GM19324 (cell line): ENCODE data around the gene PCNX4.

Experiments
- ATAC-seq: cut with Tn5 transposase; IDR thresholded peaks from one replicate; pipeline ENCODE4 v1.9.1; 2021; ENCODE audit warnings: mild to moderate bottlenecking, moderate library complexity; ENCODE audit not compliant: unreplicated experiment, low FRiP score

PCNX4 gene

DNA sequence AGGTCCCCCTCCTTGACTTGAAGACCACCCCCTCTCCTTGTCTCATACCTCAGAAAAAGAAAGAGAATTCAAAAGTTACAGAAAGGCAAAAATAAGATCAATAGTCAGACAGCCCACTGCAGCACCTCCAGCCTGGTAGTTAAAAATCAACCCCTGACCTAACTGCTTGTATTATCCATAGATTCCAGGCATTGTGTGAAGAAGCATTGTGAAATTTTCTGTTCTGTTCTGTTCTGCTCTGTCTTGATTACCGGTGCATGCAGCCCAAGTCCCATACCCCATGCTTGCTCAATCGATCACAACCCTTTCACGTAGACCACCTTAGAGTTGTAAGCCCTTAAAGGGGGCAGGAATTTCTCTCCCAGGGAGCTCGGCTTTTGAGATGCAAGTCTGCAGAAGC lies 79.2 kb downstream of the PCNX4 start:
- no peak for ATAC-seq

DNA sequence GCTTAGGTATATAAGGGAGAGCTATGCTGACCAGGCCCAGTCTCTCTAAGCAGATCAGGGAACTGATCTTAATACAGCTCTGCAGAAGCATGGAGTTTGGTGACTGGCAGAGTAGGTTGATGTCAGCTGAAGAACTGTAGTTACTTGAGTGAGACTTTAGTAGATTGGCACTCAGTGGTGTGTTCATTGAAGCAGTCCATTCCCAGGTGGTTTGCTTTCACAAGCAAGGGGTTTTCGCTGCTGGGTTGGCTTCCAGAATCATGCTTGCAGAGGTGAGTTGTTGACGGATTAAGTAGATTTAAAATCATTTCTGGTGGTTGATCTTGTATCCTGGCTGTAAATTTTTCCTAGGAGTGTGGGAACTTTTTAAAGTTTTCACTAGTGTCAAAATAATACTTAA lies 80.0 kb downstream of the PCNX4 start:
- no peak for ATAC-seq

DNA sequence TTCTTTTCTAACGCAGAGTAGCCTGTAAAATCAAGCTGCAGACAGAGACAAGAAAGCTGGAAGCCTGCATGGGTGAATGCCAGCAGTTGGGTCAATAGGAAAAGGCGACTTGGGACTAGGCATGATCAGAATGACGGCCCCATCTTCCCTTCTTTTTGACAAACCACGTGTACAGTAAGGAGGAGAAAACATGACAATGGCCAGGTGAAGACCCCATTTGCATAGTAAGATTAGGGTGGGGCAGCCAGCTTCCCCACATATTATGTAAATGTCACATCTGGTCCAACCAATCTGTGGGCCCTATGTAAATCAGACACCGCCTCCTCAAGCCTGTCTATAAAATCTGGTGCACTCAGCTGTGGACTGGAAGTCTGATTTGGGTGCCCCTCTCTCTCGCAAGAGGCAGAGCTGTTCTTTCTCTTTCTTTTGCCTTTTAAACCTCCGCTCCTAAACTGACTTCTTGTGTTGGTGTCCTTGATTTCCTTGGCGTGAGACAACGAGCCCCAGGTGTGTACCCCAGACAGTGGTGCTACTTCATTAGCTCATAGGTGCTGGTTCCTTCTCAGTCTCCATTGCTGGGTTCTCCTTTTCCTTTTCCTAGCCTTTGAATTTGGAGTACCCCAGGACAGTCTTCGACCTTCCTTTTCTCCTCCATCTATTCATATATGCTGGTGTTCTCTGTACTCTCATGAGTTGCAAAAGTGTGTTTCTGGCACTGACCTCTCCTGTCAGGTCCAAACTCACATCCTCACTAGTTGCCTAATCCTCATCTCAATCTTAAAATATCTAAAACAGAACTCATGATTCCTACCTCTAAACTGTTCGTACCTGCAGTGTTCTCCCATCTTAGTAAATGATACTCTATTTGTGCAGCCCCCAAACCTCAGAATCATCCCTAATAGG lies 82.9 kb downstream of the PCNX4 start:
- ATAC-seq: no peak

DNA sequence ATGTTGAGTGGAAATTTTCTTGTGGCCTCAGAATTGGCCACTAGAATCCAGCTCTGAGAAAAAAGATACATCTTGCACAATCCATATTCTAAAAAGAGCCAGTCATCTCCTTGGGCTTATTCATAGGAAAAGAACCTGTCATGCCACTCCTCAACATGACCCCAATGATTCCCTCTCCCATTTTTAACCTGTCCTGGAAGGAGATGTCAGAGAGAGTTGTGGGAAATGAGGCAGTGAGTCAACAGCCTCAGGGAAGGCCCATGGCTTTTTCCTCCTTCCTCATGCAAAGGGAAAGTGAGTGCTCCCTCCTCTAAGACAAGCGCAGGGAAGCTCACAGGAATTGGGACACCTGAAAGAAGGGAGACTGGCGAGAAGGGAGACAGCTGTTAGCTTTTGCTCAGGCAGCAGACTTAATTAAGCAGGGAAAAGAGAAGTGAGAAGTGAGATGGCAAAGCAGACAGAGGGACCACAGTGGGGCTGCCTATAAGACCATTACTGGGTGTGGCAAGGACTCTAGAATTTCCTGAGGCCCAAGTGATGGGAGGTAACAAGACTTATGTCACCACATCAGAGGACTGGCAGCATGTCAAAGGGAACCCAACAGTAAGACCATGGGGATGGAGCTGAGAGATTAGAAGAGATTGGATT lies 83.7 kb downstream of the PCNX4 start:
- ATAC-seq: no peak

DNA sequence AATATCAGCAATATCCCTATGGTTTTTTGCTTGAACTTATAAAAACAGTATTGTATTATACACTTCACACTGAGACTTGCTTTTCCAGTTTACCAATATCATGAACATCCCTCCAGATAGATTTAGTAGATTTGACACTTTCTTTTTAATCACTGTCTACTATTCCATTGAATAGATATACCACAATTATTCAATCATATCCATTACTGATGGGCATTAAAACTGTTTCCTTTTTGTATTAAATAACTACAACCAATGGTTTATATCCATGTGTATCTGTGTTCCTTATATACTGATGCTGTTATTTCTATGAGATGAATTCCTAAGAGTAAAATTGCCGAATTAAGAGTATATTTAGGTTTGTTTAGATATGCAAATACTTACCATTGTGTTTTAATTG lies 86.4 kb downstream of the PCNX4 start:
- no peak for ATAC-seq

DNA sequence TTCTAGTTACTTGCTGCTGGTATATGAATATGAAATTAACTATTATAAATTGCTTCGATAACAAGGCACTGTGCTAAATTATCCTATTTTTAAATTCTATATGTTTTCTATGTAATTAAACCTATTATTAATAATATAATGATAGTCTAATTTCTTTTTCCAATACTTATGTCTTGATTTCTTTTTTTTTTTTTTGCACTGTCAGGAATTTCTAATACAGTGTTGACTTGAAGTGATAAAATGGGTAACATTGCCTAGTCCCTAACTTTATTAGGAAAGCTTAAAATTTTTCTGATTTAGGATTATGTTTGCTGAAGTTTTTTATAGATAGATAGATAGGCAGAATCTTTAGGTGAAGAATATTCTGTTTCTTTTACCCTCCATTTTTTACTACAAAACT lies 87.1 kb downstream of the PCNX4 start:
- no peak for ATAC-seq

DNA sequence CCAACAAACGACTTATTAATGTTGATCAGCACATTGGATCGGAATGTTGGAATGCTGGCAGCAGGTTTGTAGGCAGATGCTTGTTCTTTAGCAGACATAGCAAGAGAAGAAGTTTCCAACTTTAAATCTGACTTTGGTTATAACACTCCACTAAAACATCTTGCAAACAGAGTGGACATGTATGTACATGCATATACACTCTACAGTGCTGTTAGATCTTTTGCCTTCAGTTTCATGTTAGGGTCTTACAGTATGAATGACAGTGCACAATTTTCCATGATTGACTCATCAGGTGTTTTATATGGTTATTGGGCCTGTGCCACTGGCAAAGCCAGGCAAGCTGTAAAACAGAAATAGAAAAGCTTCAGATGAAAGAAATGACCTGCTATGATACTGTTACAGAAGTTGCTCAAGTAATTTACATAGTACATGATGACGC lies 87.7 kb downstream of the PCNX4 start:
- ATAC-seq: no peak

DNA sequence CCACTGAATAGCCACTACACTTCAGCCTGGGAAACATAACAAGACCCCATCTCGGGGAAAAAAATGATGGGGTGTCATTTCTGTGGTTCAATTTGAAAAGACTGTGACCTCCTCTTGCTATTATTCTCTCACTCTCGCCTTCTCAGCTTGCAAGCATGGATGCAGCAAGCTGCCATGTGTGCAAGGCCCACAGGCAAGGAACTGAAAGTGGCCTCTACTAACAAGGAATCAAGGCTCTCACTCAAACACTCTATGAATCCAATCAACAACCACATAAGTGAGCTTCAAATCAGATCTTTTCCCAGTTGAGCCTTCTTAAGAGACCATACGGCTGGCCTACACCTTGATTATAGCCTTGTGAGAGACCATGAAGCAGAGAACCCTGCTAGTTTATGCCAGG lies 91.4 kb downstream of the PCNX4 start:
- peak; percentile 29 for ATAC-seq

DNA sequence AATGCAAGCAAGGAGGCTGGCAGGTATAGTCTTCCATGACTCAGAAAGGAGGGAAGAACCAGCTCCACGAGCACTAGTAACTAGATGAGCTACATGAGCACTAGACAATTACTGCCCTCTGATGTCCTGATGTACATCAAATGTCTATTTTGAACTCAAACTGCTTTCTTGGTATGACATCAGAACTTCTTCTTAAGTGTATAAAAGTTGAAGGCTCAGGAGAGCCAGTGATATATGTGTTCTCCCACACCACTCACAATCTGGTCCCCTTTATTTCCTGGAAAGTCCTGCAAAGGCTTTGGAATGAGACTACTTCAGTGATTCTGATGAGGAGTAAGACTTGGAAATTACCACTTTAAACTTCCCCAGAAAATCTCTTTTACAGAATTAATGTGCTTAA lies 92.0 kb downstream of the PCNX4 start:
- peak; percentile 30 for ATAC-seq

DNA sequence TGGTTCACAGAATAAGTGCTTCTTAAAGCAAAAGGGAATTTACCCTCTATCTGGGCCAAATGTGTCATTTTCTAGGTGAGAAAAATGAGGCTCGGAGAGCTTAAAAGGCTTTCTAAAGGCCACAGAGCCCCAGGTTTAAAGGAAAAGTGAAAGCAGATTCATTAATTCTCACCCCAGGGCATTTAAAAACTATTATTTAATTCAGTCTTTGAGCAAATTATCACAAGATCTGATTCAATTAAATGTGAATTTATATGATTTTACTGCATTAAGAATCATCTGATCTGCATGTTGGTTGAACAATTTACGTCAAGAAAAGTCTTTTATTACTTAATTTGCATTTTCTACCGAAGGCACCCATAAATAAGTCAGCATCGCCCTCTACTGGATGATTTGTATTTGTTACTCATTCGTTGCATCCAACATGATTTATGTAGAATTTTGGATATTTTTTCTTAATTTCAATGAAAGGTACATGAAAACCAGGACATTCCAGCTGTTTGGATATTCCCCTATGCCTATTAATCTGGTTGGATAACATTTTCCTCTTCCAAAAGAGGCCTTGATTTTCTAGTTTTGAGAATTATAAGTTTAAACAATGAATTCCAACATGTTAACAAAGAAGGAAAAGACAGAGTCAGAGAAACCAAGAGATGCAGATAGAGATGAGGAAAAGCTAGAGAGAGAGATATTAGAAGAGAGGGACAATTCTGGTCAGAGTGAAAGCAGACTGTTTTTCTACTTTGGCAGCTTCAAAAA lies 92.6 kb downstream of the PCNX4 start:
- peak; percentile 53 for ATAC-seq

DNA sequence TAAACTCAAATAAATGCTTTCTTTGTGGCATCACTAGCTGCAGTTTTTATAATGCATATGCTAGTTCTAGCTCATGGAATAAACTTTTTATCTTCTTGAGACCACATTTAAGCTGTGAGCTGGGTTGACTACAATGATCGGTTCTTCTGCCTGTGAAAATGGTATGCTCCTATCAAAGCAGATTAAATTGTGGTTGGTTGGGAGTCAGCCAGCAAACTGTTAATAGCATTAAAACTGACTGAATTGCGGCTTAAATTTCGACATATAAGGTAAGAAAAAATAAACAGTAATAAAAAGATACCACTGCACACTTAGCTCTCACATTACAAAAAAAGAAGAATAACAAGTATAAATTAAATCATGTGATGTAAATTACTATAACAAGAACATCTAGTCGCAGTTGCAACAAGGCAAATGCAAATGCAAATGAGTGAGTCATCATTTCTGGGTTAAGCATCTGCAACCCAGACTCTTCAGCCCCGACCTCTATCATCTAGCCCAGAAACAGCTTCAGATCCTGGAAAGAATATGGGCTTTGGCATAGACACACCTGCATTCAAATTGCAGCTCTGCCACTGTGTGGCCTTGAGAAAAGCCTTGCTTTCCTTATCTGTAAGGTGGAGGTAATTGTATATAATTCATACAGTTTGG lies 93.3 kb downstream of the PCNX4 start:
- ATAC-seq: no peak

DNA sequence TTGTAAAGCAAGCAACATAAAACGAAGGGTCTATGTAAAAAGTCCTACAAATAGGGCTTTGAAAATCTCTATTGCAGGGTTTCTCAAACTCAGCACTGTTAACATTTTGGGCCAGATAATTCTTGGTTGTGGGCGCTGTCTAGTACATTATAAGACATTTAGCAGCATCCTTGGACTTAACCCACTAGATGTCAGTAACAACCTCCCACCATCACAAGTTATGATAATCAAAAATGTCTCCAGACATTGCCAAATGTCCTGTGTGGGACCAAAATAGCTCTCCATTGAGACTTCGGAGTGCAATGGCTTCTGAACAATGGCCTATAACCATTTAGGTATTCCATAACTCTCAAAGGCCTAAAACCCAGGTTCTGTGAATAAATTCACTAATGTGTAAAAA lies 96.4 kb downstream of the PCNX4 start:
- no peak for ATAC-seq

DNA sequence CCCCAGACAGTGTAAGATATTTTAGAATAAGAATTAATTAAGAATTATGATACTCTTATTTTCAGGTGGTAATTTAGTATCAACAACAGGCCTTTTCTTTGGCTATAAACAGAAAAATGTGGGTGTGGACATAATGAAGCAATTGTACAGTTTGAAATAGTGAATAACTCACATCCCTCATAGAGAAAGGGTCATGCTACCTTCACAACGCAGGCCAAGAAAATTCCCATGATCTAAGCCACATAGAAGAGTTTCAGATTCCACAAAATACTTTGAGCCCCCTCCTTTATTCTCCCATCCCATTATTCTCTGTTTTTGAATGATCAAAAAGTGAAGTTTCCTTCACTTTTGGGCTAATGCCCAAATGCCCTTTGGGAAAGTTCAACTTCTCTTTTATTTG lies 97.0 kb downstream of the PCNX4 start:
- ATAC-seq: no peak

DNA sequence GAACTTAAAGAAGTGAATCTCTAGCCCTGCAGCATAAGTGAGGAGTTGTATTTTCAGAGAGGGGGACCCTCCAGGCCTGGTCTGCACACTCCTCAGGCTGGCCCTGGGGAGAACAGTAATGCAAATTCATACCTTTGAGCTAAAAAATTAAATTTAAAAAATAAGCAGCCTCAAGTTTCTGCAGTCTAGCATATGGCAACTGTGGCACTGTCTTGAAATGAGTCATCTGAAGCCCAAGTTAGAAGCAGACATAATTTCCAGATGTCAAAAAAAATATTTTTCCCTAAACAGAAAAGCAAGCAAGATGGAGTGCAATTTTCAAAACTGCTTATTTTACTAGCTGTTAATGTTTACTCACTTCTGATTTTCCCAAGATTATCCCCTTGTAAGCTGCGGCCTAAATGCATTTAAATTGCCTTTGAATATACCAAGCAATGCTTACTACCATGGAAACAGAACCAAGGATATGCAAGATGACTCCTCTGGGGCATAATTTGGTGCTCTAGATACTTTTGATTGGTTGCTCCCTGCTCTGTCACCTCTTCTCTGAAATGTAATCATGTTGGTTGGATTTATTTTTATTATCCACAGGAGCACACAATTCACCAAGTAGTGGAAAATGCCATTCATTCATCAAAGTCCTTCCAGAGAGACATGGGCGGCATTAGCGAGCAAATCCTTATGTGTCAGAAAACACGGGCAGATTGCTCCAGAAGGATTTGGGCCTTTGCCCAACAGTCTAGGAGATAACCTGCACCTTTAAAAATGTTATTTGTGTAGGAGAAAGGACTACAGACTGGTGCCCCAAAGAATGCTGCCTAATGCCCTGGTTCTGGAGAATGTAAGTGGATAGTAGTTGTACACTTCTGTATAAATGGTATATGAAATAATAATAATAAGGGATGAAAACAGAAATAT lies 98.5 kb downstream of the PCNX4 start:
- ATAC-seq: no peak

DNA sequence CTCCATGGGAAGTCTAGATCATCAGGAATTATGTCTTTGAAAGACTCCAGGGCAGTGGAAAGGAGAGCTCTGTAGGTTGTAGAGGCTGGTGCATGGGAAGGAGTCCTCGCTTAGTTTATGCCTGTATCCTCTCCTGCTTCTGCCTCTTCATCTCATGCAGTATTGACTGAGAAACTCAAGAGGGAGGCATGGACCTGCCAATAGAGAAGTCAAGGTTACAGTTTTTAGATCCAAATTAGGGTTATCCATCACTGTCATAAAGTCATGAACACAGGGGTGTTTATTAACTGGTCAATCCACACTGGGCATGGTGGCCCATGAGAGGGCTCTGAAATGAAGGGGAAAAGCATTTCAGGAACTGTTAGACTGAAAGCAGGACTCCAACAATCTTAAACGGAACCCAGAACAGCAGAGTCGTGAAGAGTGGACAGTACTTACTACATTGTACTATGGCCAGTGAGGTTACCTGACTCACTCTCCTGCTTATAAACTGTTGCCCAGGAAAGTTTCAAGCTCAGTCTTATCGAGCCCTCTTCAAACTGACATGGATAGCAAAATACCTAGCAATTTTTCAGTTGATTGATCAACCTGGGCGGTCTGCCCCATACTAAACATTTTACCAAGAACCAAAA lies 103.6 kb downstream of the PCNX4 start:
- no peak for ATAC-seq

DNA sequence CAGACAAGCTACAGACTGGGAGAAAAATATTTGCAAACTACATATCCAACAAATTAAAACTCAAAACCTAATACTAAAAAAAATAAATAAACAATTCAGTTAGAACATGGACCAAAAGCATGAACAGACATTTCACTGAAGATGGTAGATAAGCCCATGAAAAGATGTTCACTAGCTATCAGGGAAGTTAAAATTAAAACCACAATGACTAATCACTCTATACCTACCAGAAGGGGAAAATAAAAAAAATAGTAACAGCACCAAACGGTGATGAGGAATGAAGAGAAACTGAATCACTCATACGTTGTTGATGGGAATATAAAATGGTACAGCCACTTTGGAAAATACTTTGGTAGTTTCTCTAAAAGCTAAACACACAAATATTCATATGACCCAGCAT lies 104.6 kb downstream of the PCNX4 start:
- no peak for ATAC-seq

DNA sequence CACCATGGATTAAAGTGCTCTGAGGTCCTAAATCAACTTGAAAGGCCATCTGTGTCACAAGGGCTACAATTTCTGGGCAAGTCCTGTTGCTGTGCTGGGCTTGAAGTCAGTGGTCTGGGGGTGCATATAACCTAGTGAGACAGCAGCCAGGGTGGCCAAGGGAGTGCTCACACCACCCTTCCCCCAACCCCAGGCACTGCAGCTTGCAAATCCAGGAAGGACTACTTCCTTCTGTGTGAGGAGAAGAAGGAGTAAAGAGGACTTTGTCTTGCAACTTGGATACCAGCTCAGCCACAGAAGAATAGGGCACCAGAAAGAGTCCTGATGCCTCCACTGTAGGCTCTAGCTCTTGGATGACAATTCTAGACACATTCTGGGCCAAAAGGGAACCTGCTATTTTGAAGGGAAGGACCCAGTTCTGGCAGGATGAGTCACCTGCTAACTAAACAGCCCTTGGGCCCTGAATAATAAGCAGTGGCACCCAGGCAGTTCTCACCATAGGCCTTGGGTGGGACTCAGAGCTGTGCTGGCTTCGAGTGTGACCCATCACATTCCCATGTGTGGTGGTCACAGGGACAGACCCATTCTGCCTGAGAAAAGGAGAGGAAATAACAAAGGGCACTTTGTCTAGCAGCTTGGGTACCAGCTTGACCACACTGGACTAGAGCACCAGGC lies 106.0 kb downstream of the PCNX4 start:
- no peak for ATAC-seq

DNA sequence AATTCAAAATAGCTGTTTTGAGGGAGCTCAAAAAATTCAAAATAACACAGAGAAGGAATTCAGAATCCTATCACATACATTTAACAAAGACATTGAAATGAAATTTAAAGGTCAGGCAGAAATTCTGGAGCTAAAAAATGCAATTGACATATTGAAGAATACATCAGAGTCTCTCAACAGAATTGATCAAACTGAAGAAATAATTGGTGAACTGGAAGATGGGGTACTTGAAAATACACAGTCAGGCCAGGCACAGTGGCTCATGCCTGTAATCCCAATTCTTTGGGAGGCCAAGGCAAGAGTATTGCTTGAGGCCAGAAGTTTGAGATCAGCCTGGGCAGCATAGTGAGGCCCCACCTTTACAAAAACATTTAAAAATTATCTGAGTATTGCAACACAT lies 107.6 kb downstream of the PCNX4 start:
- ATAC-seq: no peak
